ENCODE measurements around the gene SMIM36. TPM values are rescaled to one million over a fixed set of nuclear protein-coding genes. Genes with fewer than 3 reads are reported as not detected.
"Not testable (repeated sequence)": the region's sequence is repeated elsewhere in the genome, so short reads cannot be mapped to it uniquely, and the experiment has no call there.

The SMIM36 gene
- total and polyA plus RNA-seq, 2 experiments from 2014 or later: not detected

DNA sequence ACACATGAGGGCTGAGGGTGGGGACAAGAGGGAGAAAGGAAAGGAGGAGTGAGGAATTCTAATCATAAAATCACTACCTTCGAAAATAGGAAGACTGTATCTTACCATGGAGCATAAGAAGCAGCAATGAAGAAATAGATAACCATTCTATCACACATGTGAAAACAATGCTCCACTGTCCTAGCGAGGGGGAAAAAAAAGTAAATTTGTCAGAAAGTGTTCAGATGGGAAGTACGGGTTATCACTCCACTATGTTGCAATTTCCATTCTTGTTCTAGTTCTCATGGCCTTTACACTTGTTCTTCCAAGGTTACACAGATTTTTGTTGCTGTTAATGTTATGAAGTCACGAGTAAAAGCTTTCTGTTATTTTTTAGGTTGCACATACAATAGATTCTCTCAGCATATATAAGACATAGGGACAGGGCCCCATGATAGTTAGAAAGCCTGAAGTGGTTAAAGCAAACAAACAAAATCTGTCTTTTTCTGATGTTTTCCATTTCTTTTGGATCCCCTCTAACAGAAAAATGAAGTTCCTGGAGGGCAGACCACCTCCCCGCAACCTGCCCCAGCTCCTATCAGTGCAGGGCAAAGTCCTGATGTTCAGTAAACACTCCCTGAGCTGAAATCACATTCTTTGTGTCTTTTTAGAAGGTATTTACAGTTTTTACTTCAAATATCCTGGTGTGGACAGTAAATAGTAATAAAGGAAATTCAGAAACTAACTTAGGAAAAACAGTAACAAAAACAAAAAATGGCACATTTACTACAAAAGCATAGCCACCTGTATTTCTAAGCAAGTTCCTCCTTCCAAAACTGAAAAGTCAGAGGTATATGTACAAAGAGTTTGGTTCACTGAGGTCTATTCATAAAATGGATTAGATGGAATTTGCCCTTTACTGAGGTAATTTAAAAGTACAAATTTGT is 103.3 kb downstream of the SMIM36 start:
- Histone ChIP-seq H3K4me2 (peak overlapping the region; percentile 55), H3K27me3 (no peaks in the 10 kb centered on the region), H2AFZ (no peak overlapping the region), H3K4me3 (no peak overlapping the region), H3K4me1 (ENCODE audit: insufficient read depth) (peaks cover 22% of the 10 kb centered on the region), H3K27ac (peak overlapping the region; percentile 52), H3K36me3 (replicated peaks; ENCODE audit: insufficient read depth, low read depth) (no peaks in the 10 kb centered on the region), H4K20me1 (ENCODE audit: insufficient read depth, poor library complexity, severe bottlenecking) (no peaks in the 10 kb centered on the region), H3K9me3 (ENCODE audit: low read depth) (no peaks in the 10 kb centered on the region), H3K79me2 (no peaks in the 10 kb centered on the region), H3K9me2 (replicated peaks; ENCODE audit: insufficient read depth) (no peaks in the 10 kb centered on the region)
- DNase-seq (ENCODE audit: low spot score): no peak
- TF ChIP-seq EZH2phosphoT487 (IDR thresholded peaks at IDR 0.05; ENCODE audit: low read depth, severe bottlenecking, unreplicated experiment) (no peak), EZH2 (IDR thresholded peaks at IDR 0.05; ENCODE audit: borderline replicate concordance) (no peak)
- TF ChIP-seq, protein P1, sequence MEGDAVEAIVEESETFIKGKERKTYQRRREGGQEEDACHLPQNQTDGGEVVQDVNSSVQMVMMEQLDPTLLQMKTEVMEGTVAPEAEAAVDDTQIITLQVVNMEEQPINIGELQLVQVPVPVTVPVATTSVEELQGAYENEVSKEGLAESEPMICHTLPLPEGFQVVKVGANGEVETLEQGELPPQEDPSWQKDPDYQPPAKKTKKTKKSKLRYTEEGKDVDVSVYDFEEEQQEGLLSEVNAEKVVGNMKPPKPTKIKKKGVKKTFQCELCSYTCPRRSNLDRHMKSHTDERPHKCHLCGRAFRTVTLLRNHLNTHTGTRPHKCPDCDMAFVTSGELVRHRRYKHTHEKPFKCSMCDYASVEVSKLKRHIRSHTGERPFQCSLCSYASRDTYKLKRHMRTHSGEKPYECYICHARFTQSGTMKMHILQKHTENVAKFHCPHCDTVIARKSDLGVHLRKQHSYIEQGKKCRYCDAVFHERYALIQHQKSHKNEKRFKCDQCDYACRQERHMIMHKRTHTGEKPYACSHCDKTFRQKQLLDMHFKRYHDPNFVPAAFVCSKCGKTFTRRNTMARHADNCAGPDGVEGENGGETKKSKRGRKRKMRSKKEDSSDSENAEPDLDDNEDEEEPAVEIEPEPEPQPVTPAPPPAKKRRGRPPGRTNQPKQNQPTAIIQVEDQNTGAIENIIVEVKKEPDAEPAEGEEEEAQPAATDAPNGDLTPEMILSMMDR (IDR thresholded peaks at IDR 0.05; ENCODE audit: poor library complexity): no peak
- 58% methylated on average over 5 of the region's 5 CpGs for WGBS (ENCODE audit: low lambda C conversion rate, missing lambda C conversion rate)

- Histone ChIP-seq H3K9me3 (ENCODE audit: low read depth) (no peaks in the 10 kb centered on the region), H3K4me2 (no peak overlapping the region), H3K27ac (no peak overlapping the region), H3K79me2 (no peaks in the 10 kb centered on the region), H3K4me3 (no peak overlapping the region), H3K9me2 (replicated peaks; ENCODE audit: insufficient read depth) (no peaks in the 10 kb centered on the region), H3K36me3 (replicated peaks; ENCODE audit: insufficient read depth, low read depth) (no peaks in the 10 kb centered on the region), H4K20me1 (ENCODE audit: insufficient read depth, poor library complexity, severe bottlenecking) (no peaks in the 10 kb centered on the region), H2AFZ (no peak overlapping the region), H3K27me3 (no peaks in the 10 kb centered on the region), H3K4me1 (ENCODE audit: insufficient read depth) (peaks cover 17% of the 10 kb centered on the region)
- DNase-seq (ENCODE audit: low spot score): no peak
- no peak for TF ChIP-seq EZH2phosphoT487 (IDR thresholded peaks at IDR 0.05; ENCODE audit: low read depth, severe bottlenecking, unreplicated experiment)
- TF ChIP-seq, protein P1 (IDR thresholded peaks at IDR 0.05; ENCODE audit: poor library complexity): no peak
- no peak for TF ChIP-seq EZH2 (IDR thresholded peaks at IDR 0.05; ENCODE audit: borderline replicate concordance)
- 82% methylated on average over 1 of the region's 1 CpG for WGBS (ENCODE audit: low lambda C conversion rate, missing lambda C conversion rate)
Measured at GRCh38 chr17:55405600-55405999, 105.7 kb downstream of the SMIM36 start.

- not testable (repeated sequence) for H3K27ac ChIP-seq; H3K9me2 ChIP-seq (replicated peaks; ENCODE audit: insufficient read depth); H3K4me2 ChIP-seq; H3K9me3 ChIP-seq (ENCODE audit: low read depth); H4K20me1 ChIP-seq (ENCODE audit: insufficient read depth, poor library complexity, severe bottlenecking); H3K79me2 ChIP-seq; H3K4me3 ChIP-seq; H3K27me3 ChIP-seq; H2AFZ ChIP-seq; DNase-seq (ENCODE audit: low spot score); H3K36me3 ChIP-seq (replicated peaks; ENCODE audit: insufficient read depth, low read depth)
- WGBS (ENCODE audit: low lambda C conversion rate, missing lambda C conversion rate): 94% methylated on average over 5 of the region's 5 CpGs
- peaks cover 17% of the 10 kb centered on the region for H3K4me1 ChIP-seq (ENCODE audit: insufficient read depth)
Measured at GRCh38 chr17:55404197-55404596, 107.1 kb downstream of the SMIM36 start.

DNA sequence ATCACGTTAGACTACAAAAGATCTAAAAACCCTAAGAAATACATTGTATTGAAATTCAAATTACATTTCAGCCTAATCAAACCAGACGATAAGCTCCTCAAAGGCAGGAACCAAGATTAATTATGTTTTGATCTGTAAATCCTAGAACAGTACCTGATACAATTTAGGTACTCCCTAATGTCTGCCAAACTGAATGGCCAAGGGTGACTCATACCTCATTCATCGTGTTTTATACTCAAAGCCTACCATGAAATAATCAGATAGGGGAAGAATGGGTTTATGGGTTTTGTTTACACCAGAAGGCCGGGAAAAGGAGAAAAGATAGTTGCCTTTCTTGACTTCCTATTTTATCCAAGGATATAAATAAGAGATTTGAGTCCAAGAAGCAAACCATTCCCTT is 108.9 kb downstream of the SMIM36 start:
- Histone ChIP-seq H3K9me3 (ENCODE audit: low read depth) (no peaks in the 10 kb centered on the region), H3K79me2 (no peaks in the 10 kb centered on the region), H3K27ac (no peak overlapping the region), H3K4me3 (no peak overlapping the region), H3K4me1 (ENCODE audit: insufficient read depth) (peaks cover 5% of the 10 kb centered on the region), H3K27me3 (no peaks in the 10 kb centered on the region), H3K9me2 (replicated peaks; ENCODE audit: insufficient read depth) (no peaks in the 10 kb centered on the region), H3K36me3 (replicated peaks; ENCODE audit: insufficient read depth, low read depth) (no peaks in the 10 kb centered on the region), H2AFZ (no peak overlapping the region), H3K4me2 (no peak overlapping the region), H4K20me1 (ENCODE audit: insufficient read depth, poor library complexity, severe bottlenecking) (no peaks in the 10 kb centered on the region)
- DNase-seq (ENCODE audit: low spot score): no peak
- WGBS (ENCODE audit: low lambda C conversion rate, missing lambda C conversion rate): 80% methylated on average over 4 of the region's 4 CpGs
- TF ChIP-seq EZH2phosphoT487 (IDR thresholded peaks at IDR 0.05; ENCODE audit: low read depth, severe bottlenecking, unreplicated experiment): no peak

Small RNA genes lying within 50 kb of the gene (small RNA-seq; reads per million reads assigned to genes)
- gene RNU6-1249P: not detected

Other genes with a start within 250 kb of the SMIM36 start
- gene HLF, start 246.5 kb downstream of the SMIM36 start, total RNA-seq: 0.32 and 0.60 TPM in 2 replicates
- 0.26 and 0.48 TPM in 2 replicates for gene HLF, start 246.5 kb downstream of the SMIM36 start, polyA plus RNA-seq
- 29.5 and 34.7 TPM in 2 replicates for gene MMD, start 89.6 kb downstream of the SMIM36 start, total RNA-seq
- gene MMD, start 89.6 kb downstream of the SMIM36 start, polyA plus RNA-seq: 19.4 and 26.9 TPM in 2 replicates
- 15.3 and 18.5 TPM in 2 replicates for gene TMEM100, start 211.4 kb upstream of the SMIM36 start, total RNA-seq
- gene TMEM100, start 211.4 kb upstream of the SMIM36 start, polyA plus RNA-seq: 5.8 and 9.3 TPM in 2 replicates
- 35.4 and 36.4 TPM in 2 replicates for gene PCTP, start 239.6 kb upstream of the SMIM36 start, total RNA-seq
- 22.7 and 24.3 TPM in 2 replicates for gene PCTP, start 239.6 kb upstream of the SMIM36 start, polyA plus RNA-seq

Measured in hepatocyte (in vitro differentiated cells).